Smooth muscle cell (in vitro differentiated cells): ENCODE results near the gene B3GALT5. TPM values are rescaled to one million over a fixed set of nuclear protein-coding genes. Genes with fewer than 3 reads are reported as not detected.

Experiments used
- DNase-seq: peaks from one replicate; lab custom pipeline; 2025; ENCODE audit not compliant: unreplicated experiment; lab: John Stamatoyannopoulos, UW
- H2AFZ ChIP-seq: fragments of 200-600 bp; sonication (generic); 2 replicates; pipeline ENCODE4 v1.6.0; 2016; ENCODE audit warnings: antibody characterized with exemption, low read depth, mild to moderate bottlenecking
- H3F3A ChIP-seq: fragments of 200-600 bp; sonication (generic); 2 replicates; pipeline ENCODE4 v1.6.0; 2017; ENCODE audit warnings: antibody characterized with exemption, low read depth
- H3K27ac ChIP-seq: fragments of 200-600 bp; sonication (generic); 2 replicates; pipeline ENCODE4 v1.5.1; 2016; ENCODE audit warnings: low read depth, mild to moderate bottlenecking
- H3K27me3 ChIP-seq: fragments of 200-600 bp; sonication (generic); 2 replicates; pipeline ENCODE4 v1.6.1; 2016; ENCODE audit warnings: low read depth, mild to moderate bottlenecking
- H3K36me3 ChIP-seq: fragments of 200-600 bp; sonication (generic); 2 replicates; pipeline ENCODE4 v1.5.1; 2016; ENCODE audit warnings: low read depth
- H3K4me1 ChIP-seq: fragments of 200-600 bp; sonication (generic); 2 replicates; pipeline ENCODE4 v1.5.1; 2016; ENCODE audit warnings: low read depth
- H3K4me2 ChIP-seq: fragments of 200-600 bp; sonication (generic); 2 replicates; pipeline ENCODE4 v1.6.0; 2016; ENCODE audit warnings: mild to moderate bottlenecking
- H3K4me3 ChIP-seq: fragments of 200-600 bp; sonication (generic); 2 replicates; pipeline ENCODE4 v1.5.1; 2016; ENCODE audit warnings: mild to moderate bottlenecking
- H3K79me2 ChIP-seq: fragments of 200-600 bp; sonication (generic); 2 replicates; pipeline ENCODE4 v1.6.0; 2016; ENCODE audit warnings: low read depth, mild to moderate bottlenecking
- H3K9ac ChIP-seq: fragments of 200-600 bp; sonication (generic); 2 replicates; pipeline ENCODE4 v1.6.0; 2016; ENCODE audit warnings: low read depth
- H3K9me3 ChIP-seq: fragments of 200-600 bp; sonication (generic); replicated peaks from 2 replicates; pipeline ENCODE4 v1.5.1; 2016; ENCODE audit warnings: low read depth
- H4K20me1 ChIP-seq: fragments of 200-600 bp; sonication (generic); 2 replicates; pipeline ENCODE4 v1.6.0; 2016; ENCODE audit warnings: low read depth
- whole genome bisulfite sequencing: methylation state at CpG from one replicate; pipeline ENCODE4 v1.1.7; 2016; ENCODE audit warnings: low lambda C conversion rate; 5-methylcytosine and 5-hydroxymethylcytosine counted together
- polyA plus RNA-seq: library from polyadenylated mRNA; unstranded; fragments of >200 nt; fragmentation: Nextera tagmentation; extraction: Ambion mirVana; gene quantifications from 2 replicates; pipeline ENCODE4 v1.2.1, GENCODE V29; 2016
- total RNA-seq: library from RNA; depleted of rRNA; stranded (reverse); fragments of >200 nt; gene quantifications from 2 replicates; pipeline ENCODE4 v1.2.3, GENCODE V29; 2014
- TF ChIP-seq, protein P1 (sequence below): fragments of 200-600 bp; sonication (generic); IDR thresholded peaks from 2 replicates; pipeline ENCODE4 v1.5.1; 2017; ENCODE audit warnings: borderline replicate concordance, mild to moderate bottlenecking, antibody characterized with exemption; ENCODE audit not compliant: insufficient read depth, poor library complexity, severe bottlenecking

The B3GALT5 gene
- total and polyA plus RNA-seq, 2 experiments from 2014 or later, result 0.73 to 3.8 TPM

DNA sequence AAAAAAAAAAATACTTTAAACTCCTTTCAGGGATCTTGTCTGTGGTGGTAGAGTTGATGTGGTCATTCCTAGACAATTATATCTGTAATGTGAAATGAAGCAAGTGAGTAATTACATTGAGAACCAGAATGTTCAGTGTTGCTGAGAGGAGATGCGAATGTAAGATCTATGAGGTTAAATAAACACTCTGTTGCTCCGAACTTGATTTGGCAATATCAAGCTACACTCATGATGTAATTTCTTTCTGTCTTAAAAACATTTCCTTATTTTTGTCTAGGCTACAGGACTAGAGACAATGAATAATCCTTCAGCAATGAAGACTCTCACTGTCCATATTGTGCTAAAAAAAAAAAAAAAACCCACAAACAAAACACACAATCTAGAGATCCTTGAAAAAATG, 69.1 kb downstream of the B3GALT5 start:
- Histone ChIP-seq H3K36me3 (no peaks in the 10 kb centered on the region), H3K9me3 (no peaks in the 10 kb centered on the region), H3K4me2 (no peak overlapping the region), H3K4me1 (no peaks in the 10 kb centered on the region), H3K9ac (no peak overlapping the region), H2AFZ (no peak overlapping the region), H3K27ac (peak overlapping the region; percentile 74), H3F3A (peaks cover 2% of the 10 kb centered on the region), H3K27me3 (no peaks in the 10 kb centered on the region), H3K79me2 (no peaks in the 10 kb centered on the region), H3K4me3 (no peak overlapping the region), H4K20me1 (no peaks in the 10 kb centered on the region)
- DNase-seq, result no peak
- WGBS, result 47% methylated on average over 2 of the region's 2 CpGs
- TF ChIP-seq, protein P1, sequence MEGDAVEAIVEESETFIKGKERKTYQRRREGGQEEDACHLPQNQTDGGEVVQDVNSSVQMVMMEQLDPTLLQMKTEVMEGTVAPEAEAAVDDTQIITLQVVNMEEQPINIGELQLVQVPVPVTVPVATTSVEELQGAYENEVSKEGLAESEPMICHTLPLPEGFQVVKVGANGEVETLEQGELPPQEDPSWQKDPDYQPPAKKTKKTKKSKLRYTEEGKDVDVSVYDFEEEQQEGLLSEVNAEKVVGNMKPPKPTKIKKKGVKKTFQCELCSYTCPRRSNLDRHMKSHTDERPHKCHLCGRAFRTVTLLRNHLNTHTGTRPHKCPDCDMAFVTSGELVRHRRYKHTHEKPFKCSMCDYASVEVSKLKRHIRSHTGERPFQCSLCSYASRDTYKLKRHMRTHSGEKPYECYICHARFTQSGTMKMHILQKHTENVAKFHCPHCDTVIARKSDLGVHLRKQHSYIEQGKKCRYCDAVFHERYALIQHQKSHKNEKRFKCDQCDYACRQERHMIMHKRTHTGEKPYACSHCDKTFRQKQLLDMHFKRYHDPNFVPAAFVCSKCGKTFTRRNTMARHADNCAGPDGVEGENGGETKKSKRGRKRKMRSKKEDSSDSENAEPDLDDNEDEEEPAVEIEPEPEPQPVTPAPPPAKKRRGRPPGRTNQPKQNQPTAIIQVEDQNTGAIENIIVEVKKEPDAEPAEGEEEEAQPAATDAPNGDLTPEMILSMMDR, result no peak

- H3F3A ChIP-seq, result no peaks in the 10 kb centered on the region
- H3K9me3 ChIP-seq, result no peaks in the 10 kb centered on the region
- no peak overlapping the region for H3K4me3 ChIP-seq
- H3K36me3 ChIP-seq, result no peaks in the 10 kb centered on the region
- H3K9ac ChIP-seq, result no peak overlapping the region
- no peaks in the 10 kb centered on the region for H3K27me3 ChIP-seq
- no peak for DNase-seq
- H3K4me2 ChIP-seq, result no peak overlapping the region
- WGBS, result 92% methylated on average over 1 of the region's 1 CpG
- no peak overlapping the region for H2AFZ ChIP-seq
- H3K27ac ChIP-seq, result no peak overlapping the region
- TF ChIP-seq, protein P1, result no peak
- H3K4me1 ChIP-seq, result no peaks in the 10 kb centered on the region
- no peaks in the 10 kb centered on the region for H3K79me2 ChIP-seq
- H4K20me1 ChIP-seq, result no peaks in the 10 kb centered on the region
Measured at GRCh38 chr21:39685236-39685635, 72.5 kb downstream of the B3GALT5 start.

GRCh38 chr21:39685991-39686390, 73.3 kb downstream of the B3GALT5 start:
- Histone ChIP-seq H4K20me1 (no peaks in the 10 kb centered on the region), H2AFZ (no peak overlapping the region), H3K27ac (no peak overlapping the region), H3F3A (no peaks in the 10 kb centered on the region), H3K9ac (no peak overlapping the region), H3K4me3 (no peak overlapping the region), H3K4me1 (no peaks in the 10 kb centered on the region), H3K9me3 (no peaks in the 10 kb centered on the region), H3K27me3 (no peaks in the 10 kb centered on the region), H3K79me2 (no peaks in the 10 kb centered on the region), H3K36me3 (no peaks in the 10 kb centered on the region), H3K4me2 (no peak overlapping the region)
- 96% methylated on average over 5 of the region's 5 CpGs for WGBS
- DNase-seq, result no peak
- TF ChIP-seq, protein P1, result no peak

DNA sequence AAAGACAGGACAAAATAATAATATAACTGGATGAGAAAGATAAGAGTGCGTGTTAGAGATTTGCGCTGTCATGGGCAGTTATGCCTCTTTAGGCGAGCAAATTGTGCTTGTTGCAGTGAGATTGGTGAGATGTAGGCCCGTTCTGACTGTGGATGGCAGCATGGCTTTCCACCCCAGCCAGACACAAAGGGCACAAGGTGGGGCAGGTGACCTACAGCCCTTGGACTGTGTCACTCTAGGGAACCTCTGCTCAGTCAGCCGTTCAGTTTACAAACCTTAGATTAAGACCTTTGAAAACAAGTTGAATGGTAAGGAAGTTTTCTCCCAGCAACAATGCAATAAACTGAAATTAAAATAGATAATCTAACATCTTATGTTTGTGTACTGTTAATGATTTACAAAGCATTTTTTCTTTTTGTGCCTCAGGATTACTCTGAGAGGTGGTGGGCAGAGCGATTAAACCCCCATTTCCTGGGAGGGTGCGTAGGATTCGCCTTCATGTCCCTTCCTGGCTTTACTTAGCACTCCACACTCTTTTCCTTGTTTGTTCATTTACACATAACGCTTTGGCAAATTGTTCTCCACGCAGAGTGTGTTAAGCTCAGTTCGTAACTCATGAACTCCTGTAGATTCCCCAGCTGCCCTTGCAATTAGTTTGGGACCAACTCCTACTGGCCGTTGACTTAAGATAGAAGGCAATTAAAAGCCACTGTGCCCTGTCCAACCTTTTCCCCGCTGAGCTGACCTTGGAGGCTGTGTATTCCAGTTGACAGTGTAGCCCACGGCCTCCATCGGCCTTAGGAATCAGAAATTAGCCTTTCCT, 74.1 kb downstream of the B3GALT5 start:
- H3K4me2 ChIP-seq, result no peak overlapping the region

More for the DNA sequence above, 74.1 kb downstream of the B3GALT5 start:
- no peak for DNase-seq
- Histone ChIP-seq H4K20me1 (no peaks in the 10 kb centered on the region), H3K27me3 (no peaks in the 10 kb centered on the region), H3K27ac (no peak overlapping the region), H3K4me1 (no peaks in the 10 kb centered on the region), H2AFZ (no peak overlapping the region), H3F3A (no peaks in the 10 kb centered on the region), H3K4me3 (no peak overlapping the region), H3K9me3 (no peaks in the 10 kb centered on the region), H3K36me3 (no peaks in the 10 kb centered on the region), H3K9ac (no peak overlapping the region), H3K79me2 (no peaks in the 10 kb centered on the region)
- TF ChIP-seq, protein P1, result no peak
- WGBS, result 92% methylated on average over 15 of the region's 15 CpGs
